ENCODE results near the gene RCHY1.
"Not testable (repeated sequence)": the region's sequence is repeated elsewhere in the genome, so short reads cannot be mapped to it uniquely, and the experiment has no call there.

Gene RCHY1

GRCh38 chr4:75514131-75514948, at the start of gene RCHY1, which contains the start of gene THAP6:
RCHY1 (minus strand) TSS chr4:75514403; CDS start chr4:75514286, 117 bp downstream.
THAP6 (plus strand) TSS chr4:75514473; CDS start chr4:75515453, 980 bp downstream.
- DNase-seq (ENCODE audit: low spot score), result peak; percentile 97

GRCh38 chr4:75561789-75562188, 47.6 kb upstream of the RCHY1 start:
- no peak for DNase-seq (ENCODE audit: low spot score)

- DNase-seq (ENCODE audit: low spot score), result no peak
These were observed 43.5 kb upstream of the RCHY1 start for GRCh38 chr4:75557696-75558095.

GRCh38 chr4:75555294-75556164, 41.3 kb upstream of the RCHY1 start, which contains the start of gene ODAPH:
ODAPH (plus strand) TSS chr4:75556066; CDS start chr4:75556083, 17 bp downstream.
- peak; percentile 60 for DNase-seq (ENCODE audit: low spot score)

GRCh38 chr4:75552452-75552851, 38.2 kb upstream of the RCHY1 start:
- DNase-seq (ENCODE audit: low spot score), result no peak

- no peak for DNase-seq (ENCODE audit: low spot score)
These were observed 34.8 kb upstream of the RCHY1 start for GRCh38 chr4:75549019-75549418.

GRCh38 chr4:75547647-75548387, 33.6 kb upstream of the RCHY1 start:
- DNase-seq (ENCODE audit: low spot score), result no peak

- no peak for DNase-seq (ENCODE audit: low spot score)
These were observed 31.3 kb upstream of the RCHY1 start for GRCh38 chr4:75545526-75545925.

GRCh38 chr4:75544870-75545269, 30.7 kb upstream of the RCHY1 start:
- no peak for DNase-seq (ENCODE audit: low spot score)

- DNase-seq (ENCODE audit: low spot score), result not testable (repeated sequence)
These were observed 30.0 kb upstream of the RCHY1 start for GRCh38 chr4:75544220-75544619.

GRCh38 chr4:75542824-75543223, 28.6 kb upstream of the RCHY1 start:
- DNase-seq (ENCODE audit: low spot score), result peak; percentile 69

GRCh38 chr4:75537308-75537707, 23.1 kb upstream of the RCHY1 start:
- not testable (repeated sequence) for DNase-seq (ENCODE audit: low spot score)

GRCh38 chr4:75533926-75534325, 19.7 kb upstream of the RCHY1 start:
- DNase-seq (ENCODE audit: low spot score), result not testable (repeated sequence)

- DNase-seq (ENCODE audit: low spot score), result not testable (repeated sequence)
These were observed 19.2 kb upstream of the RCHY1 start for GRCh38 chr4:75533339-75533887.

GRCh38 chr4:75531536-75532143, 17.4 kb upstream of the RCHY1 start:
- not testable (repeated sequence) for DNase-seq (ENCODE audit: low spot score)

- no peak for DNase-seq (ENCODE audit: low spot score)
These were observed 16.5 kb upstream of the RCHY1 start for GRCh38 chr4:75530556-75531322.

- no peak for DNase-seq (ENCODE audit: low spot score)
These were observed 13.3 kb upstream of the RCHY1 start for GRCh38 chr4:75527482-75527881.

- DNase-seq (ENCODE audit: low spot score), result no peak
These were observed 11.7 kb upstream of the RCHY1 start for GRCh38 chr4:75525910-75526309.

- DNase-seq (ENCODE audit: low spot score), result no peak
These were observed 10.9 kb upstream of the RCHY1 start for GRCh38 chr4:75525086-75525485.

- DNase-seq (ENCODE audit: low spot score), result not testable (repeated sequence)
These were observed 5.2 kb upstream of the RCHY1 start for GRCh38 chr4:75519452-75519851.
